HL-60/S4 treated with phorbol 12-myristate 13-acetate at 8.2 ng/mL for 4 days and 3 days (cell line): ENCODE measurements around the gene GRN.
"Not testable (repeated sequence)": the region's sequence is repeated elsewhere in the genome, so short reads cannot be mapped to it uniquely, and the experiment has no call there.

Experiments used
- in situ Hi-C: fragments of 300-500 bp; cut with MboI; formaldehyde crosslinking; loops from 2 replicates; pipeline ENCODE4 v1.15.0; 2022; ENCODE audit warnings: low sequenced_read_pairs

Gene GRN

DNA sequence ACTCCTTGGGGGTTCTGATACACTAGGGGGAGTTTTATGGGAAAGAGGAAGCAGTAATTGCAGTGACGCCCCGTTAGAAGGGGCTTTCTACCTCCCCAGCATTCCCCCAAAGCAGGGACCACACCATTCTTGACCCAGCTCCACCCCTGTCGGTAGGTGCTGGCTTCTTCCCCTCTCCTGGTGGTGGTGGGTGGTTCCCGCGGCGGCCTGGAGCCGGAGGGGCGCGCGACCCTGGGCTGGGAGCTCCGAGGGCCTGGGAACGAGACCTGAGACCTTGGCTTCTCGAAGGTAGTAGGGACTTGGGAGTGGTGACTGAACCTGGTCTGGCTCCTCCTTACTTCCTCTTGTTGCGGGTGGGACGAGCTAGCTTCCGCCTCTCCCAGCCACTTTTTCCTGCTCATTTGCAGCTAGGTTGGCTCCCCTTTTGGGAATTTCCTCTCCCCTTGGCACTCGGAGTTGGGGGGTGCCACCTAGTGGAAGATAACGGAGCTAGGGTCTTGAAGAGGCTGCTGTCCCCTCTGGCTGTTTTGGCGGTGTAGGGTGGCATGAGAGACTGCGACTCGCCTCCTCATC lies 438 bp downstream of the GRN start:
- in situ Hi-C loops = no loop called here

GRCh38 chr17:44346064-44346844 lies 1.2 kb downstream of the GRN start:
- in situ Hi-C loops = no loop called here

DNA sequence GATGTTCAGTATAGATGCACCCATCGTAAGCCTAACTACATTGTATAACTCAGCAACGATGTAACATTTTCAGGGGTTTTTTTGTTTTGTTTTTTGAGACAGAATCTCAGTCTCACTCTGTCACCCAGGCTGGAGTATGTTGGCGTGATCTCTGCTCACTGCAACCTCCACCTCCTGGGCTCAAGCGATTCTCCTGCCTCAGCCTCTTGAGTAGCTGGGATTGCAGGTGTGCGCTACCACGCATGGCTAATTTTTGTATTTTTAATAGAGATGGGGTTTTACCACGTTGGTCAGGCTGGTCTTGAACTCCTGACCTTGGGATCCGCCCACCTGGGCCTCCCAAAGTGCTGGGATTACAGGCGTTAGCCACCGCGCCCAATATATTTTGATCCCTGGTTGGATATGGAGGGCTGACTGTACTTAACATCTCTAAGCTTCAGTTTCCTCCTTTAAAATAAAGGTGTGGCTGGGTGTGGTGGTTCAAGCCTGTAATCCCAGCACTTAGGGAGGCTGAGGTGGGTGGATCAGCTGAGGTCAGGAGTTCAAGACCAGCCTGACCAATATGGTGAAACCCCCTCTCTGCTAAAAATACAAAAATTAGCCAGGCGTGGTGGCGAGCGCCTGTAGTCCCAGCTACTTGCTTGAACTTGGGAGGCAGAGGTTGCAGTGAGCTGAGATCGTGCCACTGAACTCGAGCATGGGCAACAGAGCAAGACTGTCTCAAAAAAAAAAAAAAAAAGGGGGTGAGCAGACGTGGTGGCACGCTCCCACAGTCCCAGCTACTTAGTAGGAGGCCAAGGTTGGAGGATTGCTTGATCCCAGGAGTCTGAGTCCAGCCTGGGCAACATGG lies 2.3 kb downstream of the GRN start:
- in situ Hi-C loops = not testable (repeated sequence)

GRCh38 chr17:44348234-44348987 lies 3.3 kb downstream of the GRN start:
- in situ Hi-C loops = no loop called here

GRCh38 chr17:44348988-44349364 lies 3.9 kb downstream of the GRN start:
- in situ Hi-C loops = no loop called here

GRCh38 chr17:44349553-44350070 lies 4.5 kb downstream of the GRN start:
- in situ Hi-C loops = no loop called here

DNA sequence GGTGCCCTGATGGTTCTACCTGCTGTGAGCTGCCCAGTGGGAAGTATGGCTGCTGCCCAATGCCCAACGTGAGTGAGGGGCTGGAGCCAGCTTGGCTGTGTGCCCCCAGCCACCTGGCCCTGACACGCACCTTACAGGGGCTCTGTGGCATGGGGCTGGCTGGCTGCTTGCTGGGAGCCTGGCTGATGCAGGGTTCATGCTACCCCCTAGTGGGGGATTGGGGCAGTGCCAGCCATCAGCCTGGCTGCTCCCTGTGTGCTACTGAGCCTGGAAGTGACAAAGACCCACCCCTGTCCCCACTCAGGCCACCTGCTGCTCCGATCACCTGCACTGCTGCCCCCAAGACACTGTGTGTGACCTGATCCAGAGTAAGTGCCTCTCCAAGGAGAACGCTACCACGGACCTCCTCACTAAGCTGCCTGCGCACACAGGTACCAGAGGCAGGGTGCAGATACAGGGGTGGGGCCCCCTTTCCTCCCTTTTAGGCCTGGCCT lies 5.7 kb downstream of the GRN start:
- in situ Hi-C loops = no loop called here

DNA sequence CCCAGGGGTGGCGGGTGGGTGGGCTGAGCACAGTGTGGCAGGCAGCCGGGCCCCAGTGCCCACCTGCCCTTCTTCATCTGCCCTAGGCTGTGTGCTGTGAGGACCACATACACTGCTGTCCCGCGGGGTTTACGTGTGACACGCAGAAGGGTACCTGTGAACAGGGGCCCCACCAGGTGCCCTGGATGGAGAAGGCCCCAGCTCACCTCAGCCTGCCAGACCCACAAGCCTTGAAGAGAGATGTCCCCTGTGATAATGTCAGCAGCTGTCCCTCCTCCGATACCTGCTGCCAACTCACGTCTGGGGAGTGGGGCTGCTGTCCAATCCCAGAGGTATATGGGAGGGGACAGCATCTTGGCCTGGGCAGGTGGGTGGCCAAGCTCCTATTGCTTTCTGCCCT lies 6.4 kb downstream of the GRN start:
- in situ Hi-C loops = no loop called here

DNA sequence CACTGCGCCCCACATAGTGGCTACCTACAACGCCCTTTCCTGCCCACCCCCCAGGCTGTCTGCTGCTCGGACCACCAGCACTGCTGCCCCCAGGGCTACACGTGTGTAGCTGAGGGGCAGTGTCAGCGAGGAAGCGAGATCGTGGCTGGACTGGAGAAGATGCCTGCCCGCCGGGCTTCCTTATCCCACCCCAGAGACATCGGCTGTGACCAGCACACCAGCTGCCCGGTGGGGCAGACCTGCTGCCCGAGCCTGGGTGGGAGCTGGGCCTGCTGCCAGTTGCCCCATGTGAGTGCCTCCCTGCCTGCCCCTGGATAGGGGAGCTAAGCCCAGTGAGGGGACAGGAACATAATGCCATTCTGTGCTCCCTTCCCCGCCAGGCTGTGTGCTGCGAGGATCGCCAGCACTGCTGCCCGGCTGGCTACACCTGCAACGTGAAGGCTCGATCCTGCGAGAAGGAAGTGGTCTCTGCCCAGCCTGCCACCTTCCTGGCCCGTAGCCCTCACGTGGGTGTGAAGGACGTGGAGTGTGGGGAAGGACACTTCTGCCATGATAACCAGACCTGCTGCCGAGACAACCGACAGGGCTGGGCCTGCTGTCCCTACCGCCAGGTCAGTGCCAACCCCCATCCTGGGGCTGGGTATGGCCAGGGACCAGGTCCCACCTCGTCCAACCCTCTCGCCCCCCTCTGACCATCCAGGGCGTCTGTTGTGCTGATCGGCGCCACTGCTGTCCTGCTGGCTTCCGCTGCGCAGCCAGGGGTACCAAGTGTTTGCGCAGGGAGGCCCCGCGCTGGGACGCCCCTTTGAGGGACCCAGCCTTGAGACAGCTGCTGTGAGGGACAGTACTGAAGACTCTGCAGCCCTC lies 7.1 kb downstream of the GRN start:
- in situ Hi-C loops = no loop called here

GRCh38 chr17:44352828-44353671 lies 7.9 kb downstream of the GRN start:
- in situ Hi-C loops = no loop called here

GRCh38 chr17:44353672-44354331 lies 8.7 kb downstream of the GRN start:
- in situ Hi-C loops = no loop called here

DNA sequence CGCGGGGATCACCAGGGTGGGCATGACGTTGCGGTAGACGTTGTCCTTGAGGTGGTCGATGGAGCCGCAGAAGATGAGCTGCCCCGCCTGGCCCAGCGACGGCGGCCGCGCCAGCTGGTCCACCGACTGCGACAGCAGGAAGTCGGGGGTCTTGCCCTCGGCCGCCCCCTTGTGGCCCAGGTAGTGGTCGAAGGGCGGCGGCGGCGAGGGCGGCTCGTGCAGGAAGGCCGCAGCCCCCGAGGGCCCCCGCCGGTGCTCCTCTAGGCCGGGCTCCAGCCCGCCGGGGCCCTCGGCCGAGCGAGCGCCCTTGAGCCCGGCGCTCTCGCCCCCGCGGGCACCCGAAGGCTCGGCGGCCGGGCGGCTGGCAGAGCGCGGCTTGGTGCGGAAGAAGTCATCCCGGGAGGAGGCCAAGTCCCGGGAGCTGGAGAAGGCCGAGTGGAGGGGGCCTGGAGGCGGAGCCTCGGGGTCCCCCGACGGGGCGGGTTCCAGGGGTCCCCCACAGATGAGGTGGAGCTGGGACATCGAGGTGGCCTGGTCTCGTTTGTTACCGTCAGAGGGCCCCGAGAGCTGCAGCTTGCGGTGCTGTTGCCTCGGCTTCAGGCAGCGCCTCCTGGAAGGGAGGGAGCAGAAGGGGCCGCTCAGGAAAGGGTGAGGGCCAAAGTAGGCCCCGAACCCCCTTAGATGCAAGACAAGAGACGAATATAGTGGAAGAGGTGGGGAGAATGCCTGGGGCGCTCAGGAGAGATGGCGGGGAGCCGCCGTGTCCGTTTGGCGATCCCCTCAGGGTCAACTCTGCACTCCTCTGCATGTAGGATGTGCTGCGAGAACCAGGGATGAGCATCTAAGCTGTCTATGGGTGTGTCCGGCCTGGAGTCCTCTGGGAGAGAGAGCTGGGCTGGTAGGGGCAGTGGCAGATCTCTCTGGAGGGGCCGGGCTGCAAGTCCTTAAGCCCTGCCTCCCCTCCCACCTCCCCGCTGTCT lies 9.8 kb downstream of the GRN start:
- in situ Hi-C loops = no loop called here

GRCh38 chr17:44355642-44356099 lies 10.6 kb downstream of the GRN start:
- in situ Hi-C loops = no loop called here

GRCh38 chr17:44356241-44356640 lies 11.1 kb downstream of the GRN start:
- in situ Hi-C loops = no loop called here

DNA sequence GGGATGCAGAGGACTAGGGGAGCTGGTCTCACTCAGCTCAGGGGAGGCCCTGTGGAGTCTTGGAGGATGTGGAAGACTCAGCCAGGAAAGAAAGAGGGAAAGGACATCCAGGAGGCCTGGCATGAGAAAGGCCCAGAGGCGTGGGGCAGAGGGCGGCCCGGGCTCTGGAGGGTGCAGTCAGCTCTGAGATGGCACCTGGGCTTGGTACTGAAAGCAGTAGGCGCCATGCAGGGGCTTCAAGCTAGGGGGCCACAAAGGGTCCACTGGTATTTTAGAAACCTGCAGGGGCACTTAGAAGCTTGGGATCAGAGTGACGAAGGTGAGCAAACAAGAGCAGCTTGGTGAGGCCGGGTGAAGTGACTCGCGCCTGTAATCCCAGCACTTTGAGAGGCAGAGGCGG lies 13.0 kb downstream of the GRN start:
- in situ Hi-C loops = no loop called here

- in situ Hi-C loops = no loop called here
Observed at GRCh38 chr17:44359006-44359405, 13.9 kb downstream of the GRN start.
